HCT116 (cell line): Measurements from ENCODE around the gene NDC80. TPM values are rescaled to one million over a fixed set of nuclear protein-coding genes. Genes with fewer than 3 reads are reported as not detected.

ENCODE experiments used
- ATAC-seq: fragments of 200-7000 bp; cut with Tn5 transposase; 2 replicates; pipeline ENCODE4 v1.9.1; 2020; ENCODE audit warnings: mild to moderate bottlenecking, moderate library complexity
- BruUV-seq: library from RNA; stranded (reverse); fragments of 400-500 nt; replicated peaks from 2 replicates; lab custom pipeline; 2021; lab: Mats Ljungman, UMichigan
- CTCF ChIA-PET: fragments of 300-600 bp; sonication (Branson Sonifier 250); formaldehyde crosslinking; loops from one replicate; lab custom pipeline; 2021; ENCODE audit warnings: antibody characterized with exemption; lab: Charles Lee
- POLR2A ChIA-PET: fragments of 300-600, 350-600 bp; sonication (Branson Sonifier 250); formaldehyde crosslinking; loops from one replicate; lab custom pipeline; 2021; ENCODE audit warnings: antibody characterized with exemption; lab: Charles Lee
- RAD21 ChIA-PET, 2 experiments: fragments of 300-600 bp; sonication (Branson Sonifier 250); formaldehyde crosslinking; loops; one replicate each; lab custom pipeline; 2023; ENCODE audit warnings: low total read pairs in 2 of 2; ENCODE audit not compliant: uncharacterized antibody in 2 of 2, unreplicated experiment in 2 of 2, low non-redundant PET in 1 of 2; lab: Charles Lee
- DNase-seq: peaks from one replicate; pipeline ENCODE4 v3.0.0-alpha.2; 2010; ENCODE audit warnings: low read depth, low spot score
- H2AFZ ChIP-seq: fragments of 200-600 bp; shearing (Covaris generic), sonication (generic); 2 replicates; pipeline ENCODE4 v1.6.1; 2017; ENCODE audit warnings: low read depth, mixed run types, mixed read lengths, antibody characterized with exemption, low read length; ENCODE audit not compliant: poor library complexity, severe bottlenecking
- H3K27ac ChIP-seq: 2 replicates; pipeline ENCODE4 v1.5.1; 2012; ENCODE audit warnings: low read depth, low read length
- H3K27me3 ChIP-seq: fragments of 200-600 bp; sonication (generic); 2 replicates; pipeline ENCODE4 v1.6.1; 2016; ENCODE audit warnings: mixed run types, low read length, mixed read lengths; ENCODE audit not compliant: insufficient read depth
- H3K36me3 ChIP-seq, 2 experiments: fragments of 200-500 bp in 1 of 2; fragments of 200-600 bp in 1 of 2; sonication (Bioruptor generic) in 1 of 2; sonication (generic) in 1 of 2; 2 replicates each; pipeline versions ENCODE4 v1.5.1 to v1.6.1; 2014 to 2016; ENCODE audit warnings: low read length in 2 of 2, inconsistent platforms in 1 of 2, mixed read lengths in 1 of 2, mixed run types in 1 of 2; ENCODE audit not compliant: insufficient read depth in 2 of 2, control insufficient read depth in 1 of 2
- H3K4me1 ChIP-seq, 2 experiments: fragments of 200-600 bp in 1 of 2; sonication (generic) in 1 of 2; 2 replicates each; pipeline versions ENCODE4 v1.5.1 to v1.6.1; 2012 to 2017; ENCODE audit warnings: low read length in 2 of 2, inconsistent platforms in 1 of 2, mild to moderate bottlenecking in 1 of 2, mixed read lengths in 1 of 2, mixed run types in 1 of 2, moderate library complexity in 1 of 2; ENCODE audit not compliant: insufficient read depth in 2 of 2, control insufficient read depth in 1 of 2
- H3K4me2 ChIP-seq: fragments of 200-600 bp; sonication (generic); 2 replicates; pipeline ENCODE4 v1.6.1; 2017; ENCODE audit warnings: mixed run types, low read length, mixed read lengths
- H3K4me3 ChIP-seq, 2 experiments: fragments of 200-600 bp in 1 of 2; sonication (generic) in 1 of 2; replicated peaks in 1 of 2; 2 replicates each; pipeline ENCODE4 v1.5.1; 2011 to 2016; ENCODE audit warnings: low read length in 2 of 2, control low read depth in 1 of 2, low read depth in 1 of 2, mild to moderate bottlenecking in 1 of 2, mixed read lengths in 1 of 2, mixed run types in 1 of 2
- H3K79me2 ChIP-seq: fragments of 200-600 bp; sonication (generic); 2 replicates; pipeline ENCODE4 v1.6.1; 2017; ENCODE audit warnings: mild to moderate bottlenecking, mixed run types, low read length, moderate library complexity, mixed read lengths; ENCODE audit not compliant: insufficient read depth
- H3K9ac ChIP-seq: fragments of 200-600 bp; sonication (generic); 2 replicates; pipeline ENCODE4 v1.6.1; 2016; ENCODE audit warnings: low read length, mixed read lengths
- H3K9me2 ChIP-seq: fragments of 200-600 bp; sonication (generic), shearing (Covaris generic); 2 replicates; pipeline ENCODE4 v1.6.1; 2017; ENCODE audit warnings: mixed run types, mild to moderate bottlenecking, moderate library complexity; ENCODE audit not compliant: insufficient read depth
- H3K9me3 ChIP-seq, 2 experiments: fragments of 200-500 bp in 1 of 2; fragments of 200-600 bp in 1 of 2; sonication (Bioruptor generic) in 1 of 2; sonication (generic) in 1 of 2; 2 replicates each; pipeline ENCODE4 v1.6.1; 2014 to 2017; ENCODE audit warnings: low read length in 2 of 2, mixed read lengths in 2 of 2, inconsistent platforms in 1 of 2, low read depth in 1 of 2, mild to moderate bottlenecking in 1 of 2, mixed run types in 1 of 2, moderate library complexity in 1 of 2; ENCODE audit not compliant: control insufficient read depth in 1 of 2, insufficient read depth in 1 of 2
- H4K20me1 ChIP-seq: fragments of 200-600 bp; sonication (generic), shearing (Covaris generic); 2 replicates; pipeline ENCODE4 v1.6.1; 2017; ENCODE audit warnings: mixed run types, mild to moderate bottlenecking, moderate library complexity; ENCODE audit not compliant: insufficient read depth
- EGR1 ChIP-seq: IDR thresholded peaks from 2 replicates; pipeline ENCODE4 v1.6.1; 2012; ENCODE audit warnings: low read depth
- JUND ChIP-seq: IDR thresholded peaks from 2 replicates; pipeline ENCODE4 v1.6.1; 2012
- MAX ChIP-seq: IDR thresholded peaks from 2 replicates; pipeline ENCODE4 v1.6.1; 2012
- POLR2A ChIP-seq: IDR thresholded peaks from 2 replicates; pipeline ENCODE4 v1.7.0; 2011; ENCODE audit warnings: borderline replicate concordance; ENCODE audit not compliant: insufficient read depth, insufficient read length; ENCODE audit errors: extremely low read depth
- SIN3A ChIP-seq: IDR thresholded peaks from 2 replicates; pipeline ENCODE4 v1.6.1; 2012; ENCODE audit warnings: low read depth
- YY1 ChIP-seq: IDR thresholded peaks from 2 replicates; pipeline ENCODE4 v1.6.1; 2011; ENCODE audit warnings: low read length, low read depth, moderate library complexity, mild to moderate bottlenecking; ENCODE audit not compliant: insufficient replicate concordance; ENCODE audit errors: extremely low read depth
- intact Hi-C: fragments of 100-400 bp; cut with micrococcal nuclease; formaldehyde crosslinking; loops from 2 replicates; pipeline ENCODE4 v1.10.0; 2022
- total RNA-seq: library from RNA; stranded (reverse); gene quantifications from one replicate; pipeline ENCODE4 v1.2.1, GENCODE V29; 2021; ENCODE audit not compliant: unreplicated experiment

The NDC80 gene
- total RNA-seq, 1 experiment from 2014 or later = 46.0 TPM

GRCh38 chr18:2555895-2556294 is 15.5 kb upstream of the NDC80 start:
- Histone ChIP-seq H3K27ac (no peak overlapping the region), H3K27me3 (no peaks in the 10 kb centered on the region), H3K9ac (no peak overlapping the region)
- CTCF ChIA-PET = interaction anchor here (1.0 to 1.6 kb wide), 2 partner anchors 9 to 14 kb away, joined by 3 to 8 read pairs; no protein-coding TSS in a partner anchor
- DNase-seq = no peak
- TF ChIP-seq EGR1 (no peak), POLR2A (no peak)
- TF ChIP-seq, all 23 proteins: peak for 0
- RAD21 ChIA-PET = no interaction called here
- Histone ChIP-seq H3K9me2 (no peaks in the 10 kb centered on the region), H3K36me3 (no peaks in the 10 kb centered on the region), H3K4me3 (no peak overlapping the region), H2AFZ (no peak overlapping the region), H3K4me1 (no peaks in the 10 kb centered on the region), H3K9me3 (no peaks in the 10 kb centered on the region), H3K4me2 (no peak overlapping the region), H4K20me1 (no peaks in the 10 kb centered on the region; the same call in 1 of the 2 replicates), H3K79me2 (no peaks in the 10 kb centered on the region)
- intact Hi-C loops = no loop called here
- ATAC-seq = no peak
- BruUV-seq = no TSS peak
- POLR2A ChIA-PET = no interaction called here

GRCh38 chr18:2557536-2557935 is 13.8 kb upstream of the NDC80 start:
- no peak for TF ChIP-seq EGR1
- TF ChIP-seq SIN3A = no peak
- no peak for TF ChIP-seq JUND
- TF ChIP-seq MAX = no peak
- no peak for TF ChIP-seq YY1
- TF ChIP-seq, all 23 proteins: peak for 0
- no peak overlapping the region for H3K4me2 ChIP-seq
- intact Hi-C loops = no loop called here
- H2AFZ ChIP-seq = no peak overlapping the region
- CTCF ChIA-PET = no interaction called here
- RAD21 ChIA-PET = no interaction called here
- H3K4me3 ChIP-seq = no peak overlapping the region
- H3K79me2 ChIP-seq = no peaks in the 10 kb centered on the region
- DNase-seq (no peak), ATAC-seq (no peak)
- H3K27ac ChIP-seq = no peak overlapping the region
- no TSS peak for BruUV-seq
- no peaks in the 10 kb centered on the region for H3K4me1 ChIP-seq
- H3K9ac ChIP-seq = no peak overlapping the region
- no peaks in the 10 kb centered on the region for H3K27me3 ChIP-seq
- H3K36me3 ChIP-seq = no peaks in the 10 kb centered on the region
- no peaks in the 10 kb centered on the region for H4K20me1 ChIP-seq
- no peaks in the 10 kb centered on the region for H3K9me3 ChIP-seq
- POLR2A ChIA-PET = no interaction called here
- no peaks in the 10 kb centered on the region for H3K9me2 ChIP-seq
